Upper lobe of left lung (tissue), 4 donors: Measurements from ENCODE around the gene CST8.

Experiments
- CTCF ChIP-seq, 6 experiments: fragments of 450-650 bp in 4 of 6; fragments of 200-600 bp in 2 of 6; sonication (generic) in 2 of 6; IDR thresholded peaks; one replicate each; pipeline ENCODE4 v1.5.1; 2016 to 2019; ENCODE audit warnings: antibody characterized with exemption in 6 of 6
- EP300 ChIP-seq, 4 donors: sonication (generic); formaldehyde crosslinking; IDR thresholded peaks; one replicate each; pipeline ENCODE4 v1.5.1; 2017; ENCODE audit warnings: antibody characterized with exemption in 4 of 4, control low read depth in 2 of 4
- POLR2A ChIP-seq, 4 donors: fragments of 450-650 bp; IDR thresholded peaks; one replicate each; pipeline ENCODE4 v1.5.1; 2016 to 2017; ENCODE audit warnings: antibody characterized with exemption in 4 of 4, mild to moderate bottlenecking in 2 of 4

- TF ChIP-seq CTCF (IDR thresholded peaks at IDR 0.05) (no peak), EP300 (IDR thresholded peaks at IDR 0.05) (no peak), POLR2A (IDR thresholded peaks at IDR 0.05) (no peak)
Observed at GRCh38 chr20:23530937-23531567, 40.1 kb downstream of the CST8 start.
